ENCODE results near the gene SLC18A2.
"Not testable (repeated sequence)": the region's sequence is repeated elsewhere in the genome, so short reads cannot be mapped to it uniquely, and the experiment has no call there.

The SLC18A2 gene

GRCh38 chr10:117262903-117263293 lies 22.0 kb downstream of the SLC18A2 start:
- DNase-seq (ENCODE audit: low read depth): no peak

- DNase-seq (ENCODE audit: low read depth): no peak
Measured at GRCh38 chr10:117264782-117265181, 23.9 kb downstream of the SLC18A2 start.

GRCh38 chr10:117266400-117266799 lies 25.5 kb downstream of the SLC18A2 start:
- DNase-seq (ENCODE audit: low read depth): no peak

- DNase-seq (ENCODE audit: low read depth): no peak
Measured at GRCh38 chr10:117266812-117267211, 25.9 kb downstream of the SLC18A2 start.

- no peak for DNase-seq (ENCODE audit: low read depth)
Measured at GRCh38 chr10:117268258-117268657, 27.3 kb downstream of the SLC18A2 start.

- DNase-seq (ENCODE audit: low read depth): no peak
Measured at GRCh38 chr10:117268907-117269306, 28.0 kb downstream of the SLC18A2 start.

GRCh38 chr10:117271427-117271826 lies 30.5 kb downstream of the SLC18A2 start:
- DNase-seq (ENCODE audit: low read depth): no peak

- DNase-seq (ENCODE audit: low read depth): no peak
Measured at GRCh38 chr10:117272195-117273076, 31.5 kb downstream of the SLC18A2 start.

- DNase-seq (ENCODE audit: low read depth): no peak
Measured at GRCh38 chr10:117273980-117274379, 33.1 kb downstream of the SLC18A2 start.

- no peak for DNase-seq (ENCODE audit: low read depth)
Measured at GRCh38 chr10:117274509-117274908, 33.6 kb downstream of the SLC18A2 start.

GRCh38 chr10:117275121-117275520 lies 34.2 kb downstream of the SLC18A2 start:
- DNase-seq (ENCODE audit: low read depth): no peak

- DNase-seq (ENCODE audit: low read depth): no peak
Measured at GRCh38 chr10:117277675-117278074, 36.8 kb downstream of the SLC18A2 start.

GRCh38 chr10:117284716-117285494 lies 44.0 kb downstream of the SLC18A2 start:
- no peak for DNase-seq (ENCODE audit: low read depth)

- not testable (repeated sequence) for DNase-seq (ENCODE audit: low read depth)
Measured at GRCh38 chr10:117290872-117291271, 50.0 kb downstream of the SLC18A2 start.

- no peak for DNase-seq (ENCODE audit: low read depth)
Measured at GRCh38 chr10:117294039-117294645, 53.2 kb downstream of the SLC18A2 start.

- no peak for DNase-seq (ENCODE audit: low read depth)
Measured at GRCh38 chr10:117294735-117295134, 53.8 kb downstream of the SLC18A2 start.

- no peak for DNase-seq (ENCODE audit: low read depth)
Measured at GRCh38 chr10:117298219-117298618, 57.3 kb downstream of the SLC18A2 start.

- DNase-seq (ENCODE audit: low read depth): no peak
Measured at GRCh38 chr10:117299435-117299834, 58.5 kb downstream of the SLC18A2 start.

GRCh38 chr10:117300671-117301070 lies 59.8 kb downstream of the SLC18A2 start:
- DNase-seq (ENCODE audit: low read depth): no peak

GRCh38 chr10:117303451-117303850 lies 62.5 kb downstream of the SLC18A2 start:
- DNase-seq (ENCODE audit: low read depth): not testable (repeated sequence)

- DNase-seq (ENCODE audit: low read depth): no peak
Measured at GRCh38 chr10:117306674-117307073, 65.8 kb downstream of the SLC18A2 start.

- DNase-seq (ENCODE audit: low read depth): no peak
Measured at GRCh38 chr10:117311261-117311660, 70.3 kb downstream of the SLC18A2 start.

- DNase-seq (ENCODE audit: low read depth): no peak
Measured at GRCh38 chr10:117312430-117312829, 71.5 kb downstream of the SLC18A2 start.
